RWPE2 (cell line): ENCODE measurements around the gene THAP2.

Experiments
- ATAC-seq: fragments of 200-7000 bp; cut with Tn5 transposase; 3 replicates; pipeline ENCODE4 v1.9.1; 2021; ENCODE audit warnings: low read depth
- DNase-seq: peaks from one replicate; pipeline ENCODE4 v3.0.0-alpha.2; 2020; ENCODE audit warnings: low spot score
- H3K27ac ChIP-seq: fragments of 450-650 bp; 2 replicates; pipeline ENCODE4 v1.5.1; 2017; ENCODE audit warnings: mild to moderate bottlenecking; ENCODE audit not compliant: poor library complexity, severe bottlenecking
- H3K27me3 ChIP-seq: fragments of 250-450 bp; sonication (Bioruptor Pico); 2 replicates; pipeline ENCODE4 v1.5.1; 2021; ENCODE audit warnings: mild to moderate bottlenecking, moderate library complexity; ENCODE audit not compliant: insufficient read depth, poor library complexity, severe bottlenecking
- H3K36me3 ChIP-seq: fragments of 250-450 bp; sonication (Bioruptor Pico); 2 replicates; pipeline ENCODE4 v1.5.1; 2020; ENCODE audit warnings: low read depth, mild to moderate bottlenecking, moderate library complexity
- H3K4me1 ChIP-seq: fragments of 250-450 bp; sonication (Bioruptor Pico); 2 replicates; pipeline ENCODE4 v1.5.1; 2021; ENCODE audit warnings: mild to moderate bottlenecking, moderate library complexity; ENCODE audit not compliant: insufficient read depth, poor library complexity, severe bottlenecking
- H3K4me3 ChIP-seq: fragments of 250-450 bp; sonication (Bioruptor Pico); 2 replicates; pipeline ENCODE4 v1.5.1; 2021; ENCODE audit warnings: mild to moderate bottlenecking, moderate library complexity; ENCODE audit not compliant: severe bottlenecking
- H3K9me3 ChIP-seq: fragments of 250-450 bp; sonication (Bioruptor Pico); 2 replicates; pipeline ENCODE4 v1.5.1; 2021; ENCODE audit warnings: mild to moderate bottlenecking, moderate library complexity; ENCODE audit not compliant: severe bottlenecking
- TF ChIP-seq, protein P1 (sequence below): fragments of 450-650 bp; IDR thresholded peaks from one replicate; pipeline ENCODE4 v1.5.1; 2017; ENCODE audit warnings: mild to moderate bottlenecking, moderate library complexity; ENCODE audit not compliant: poor library complexity, severe bottlenecking

The THAP2 gene

GRCh38 chr12:71664411-71665089 lies 449 bp downstream of the THAP2 start:
- Histone ChIP-seq H3K27ac (peak overlapping the region; percentile 85), H3K36me3 (peaks cover 17% of the 10 kb centered on the region), H3K9me3 (no peaks in the 10 kb centered on the region), H3K4me1 (peaks cover 3% of the 10 kb centered on the region), H3K27me3 (no peaks in the 10 kb centered on the region), H3K4me3 (peak overlapping the region; percentile 66)
- ATAC-seq (peak; percentile 37; the same call in 2 of the 3 replicates), DNase-seq (no peak)
- TF ChIP-seq, protein P1, sequence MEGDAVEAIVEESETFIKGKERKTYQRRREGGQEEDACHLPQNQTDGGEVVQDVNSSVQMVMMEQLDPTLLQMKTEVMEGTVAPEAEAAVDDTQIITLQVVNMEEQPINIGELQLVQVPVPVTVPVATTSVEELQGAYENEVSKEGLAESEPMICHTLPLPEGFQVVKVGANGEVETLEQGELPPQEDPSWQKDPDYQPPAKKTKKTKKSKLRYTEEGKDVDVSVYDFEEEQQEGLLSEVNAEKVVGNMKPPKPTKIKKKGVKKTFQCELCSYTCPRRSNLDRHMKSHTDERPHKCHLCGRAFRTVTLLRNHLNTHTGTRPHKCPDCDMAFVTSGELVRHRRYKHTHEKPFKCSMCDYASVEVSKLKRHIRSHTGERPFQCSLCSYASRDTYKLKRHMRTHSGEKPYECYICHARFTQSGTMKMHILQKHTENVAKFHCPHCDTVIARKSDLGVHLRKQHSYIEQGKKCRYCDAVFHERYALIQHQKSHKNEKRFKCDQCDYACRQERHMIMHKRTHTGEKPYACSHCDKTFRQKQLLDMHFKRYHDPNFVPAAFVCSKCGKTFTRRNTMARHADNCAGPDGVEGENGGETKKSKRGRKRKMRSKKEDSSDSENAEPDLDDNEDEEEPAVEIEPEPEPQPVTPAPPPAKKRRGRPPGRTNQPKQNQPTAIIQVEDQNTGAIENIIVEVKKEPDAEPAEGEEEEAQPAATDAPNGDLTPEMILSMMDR, result no peak

GRCh38 chr12:71665090-71665463 lies 976 bp downstream of the THAP2 start:
- peak overlapping the region; percentile 85 for H3K27ac ChIP-seq
- peak overlapping the region; percentile 66 for H3K4me3 ChIP-seq
- ATAC-seq, result no peak
- H3K36me3 ChIP-seq, result peaks cover 11% of the 10 kb centered on the region
- H3K4me1 ChIP-seq, result peaks cover 3% of the 10 kb centered on the region
- no peaks in the 10 kb centered on the region for H3K27me3 ChIP-seq
- H3K9me3 ChIP-seq, result no peaks in the 10 kb centered on the region
- TF ChIP-seq, protein P1, result no peak
- no peak for DNase-seq

DNA sequence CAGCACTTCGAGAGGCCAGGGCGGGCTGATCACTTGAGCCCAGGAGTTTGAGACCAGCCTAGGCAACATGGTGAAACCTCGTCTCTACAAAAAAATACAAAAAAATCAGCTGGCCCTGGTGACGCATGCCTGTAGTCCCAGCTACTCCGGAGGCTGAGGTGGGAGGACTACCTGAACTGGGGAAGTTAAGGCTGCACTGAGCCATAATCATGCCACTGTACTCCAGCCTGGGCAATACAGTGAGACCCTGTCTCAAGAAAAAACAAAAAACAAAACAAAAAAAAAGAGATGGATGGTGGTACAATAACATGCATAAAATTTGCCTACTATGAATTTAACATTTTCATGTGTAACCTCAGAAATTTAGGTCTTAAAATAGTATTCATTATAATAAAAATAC lies 2.2 kb downstream of the THAP2 start:
- Histone ChIP-seq H3K27ac (no peak overlapping the region), H3K27me3 (no peaks in the 10 kb centered on the region), H3K36me3 (0 out of 2 replicates have a peak, but pooled peaks cover 6% of the 10 kb centered on the region), H3K9me3 (no peaks in the 10 kb centered on the region), H3K4me3 (no peak overlapping the region), H3K4me1 (peaks cover 3% of the 10 kb centered on the region)
- no peak for DNase-seq
- TF ChIP-seq, protein P1, result no peak
- ATAC-seq, result no peak

GRCh38 chr12:71671311-71671710 lies 7.2 kb downstream of the THAP2 start:
- DNase-seq (no peak), ATAC-seq (no peak)
- no peaks in the 10 kb centered on the region for H3K9me3 ChIP-seq
- H3K27ac ChIP-seq, result no peak overlapping the region
- TF ChIP-seq, protein P1, result no peak
- H3K36me3 ChIP-seq, result no peaks in the 10 kb centered on the region
- H3K4me1 ChIP-seq, result no peaks in the 10 kb centered on the region
- no peak overlapping the region for H3K4me3 ChIP-seq
- no peaks in the 10 kb centered on the region for H3K27me3 ChIP-seq

DNA sequence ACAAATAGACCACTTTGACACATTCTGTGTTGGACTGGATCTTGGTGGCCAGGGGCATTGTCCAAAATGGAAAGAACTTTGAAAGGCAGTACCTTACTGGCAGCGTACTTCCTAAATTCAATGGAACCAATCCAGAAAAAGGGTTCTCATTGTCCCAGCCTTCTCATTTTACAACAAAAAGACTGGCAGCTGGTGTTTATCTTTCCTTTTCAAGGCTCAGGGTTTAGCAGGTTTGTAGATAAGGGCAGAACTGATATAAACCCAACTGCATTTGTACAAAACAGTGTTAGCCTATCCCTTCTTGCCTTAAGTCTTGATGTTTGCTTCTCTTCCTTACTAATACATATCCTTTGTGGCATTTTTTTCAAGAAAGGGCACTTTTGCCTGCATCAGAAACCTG lies 7.7 kb downstream of the THAP2 start:
- H3K36me3 ChIP-seq, result no peaks in the 10 kb centered on the region
- no peak for DNase-seq
- H3K9me3 ChIP-seq, result no peaks in the 10 kb centered on the region
- no peak for ATAC-seq
- H3K4me1 ChIP-seq, result no peaks in the 10 kb centered on the region
- H3K27ac ChIP-seq, result no peak overlapping the region
- H3K27me3 ChIP-seq, result no peaks in the 10 kb centered on the region
- no peak overlapping the region for H3K4me3 ChIP-seq
- TF ChIP-seq, protein P1, result no peak
